Esophagus squamous epithelium (tissue), 5 donors: ENCODE data around the gene NOL4L. TPM values are rescaled to one million over a fixed set of nuclear protein-coding genes. Genes with fewer than 3 reads are reported as not detected.

Source experiments
- DNase-seq: peaks from one replicate; lab custom pipeline; 2025; lab: John Stamatoyannopoulos, UW
- H3K27ac ChIP-seq, 4 donors: fragments of 200-600 bp; sonication (generic); one replicate each; pipeline ENCODE4 v1.5.1; 2016 to 2019; ENCODE audit warnings: mild to moderate bottlenecking in 1 of 4
- H3K27me3 ChIP-seq, 4 donors: fragments of 200-600 bp; sonication (generic); 1 replicate in 3 of 4; 2 replicates in 1 of 4; pipeline versions ENCODE4 v1.5.1 to v1.6.0; 2017 to 2021; ENCODE audit warnings: antibody characterized with exemption in 1 of 4
- H3K36me3 ChIP-seq, 3 donors: fragments of 200-600 bp; sonication (generic); one replicate each; pipeline ENCODE4 v1.5.1; 2016 to 2019
- H3K4me1 ChIP-seq, 3 donors: fragments of 200-600 bp; sonication (generic); one replicate each; pipeline ENCODE4 v1.5.1; 2017 to 2019
- H3K4me3 ChIP-seq, 4 donors: fragments of 200-600 bp; sonication (generic); 1 replicate in 3 of 4; 2 replicates in 1 of 4; pipeline ENCODE4 v1.5.1; 2016 to 2019; ENCODE audit warnings: mild to moderate bottlenecking in 2 of 4, moderate library complexity in 1 of 4
- H3K9me3 ChIP-seq, 3 donors: fragments of 200-600 bp; sonication (generic); one replicate each; pipeline ENCODE4 v1.5.1; 2016 to 2019
- POLR2A ChIP-seq, 4 donors: fragments of 450-650 bp; IDR thresholded peaks; one replicate each; pipeline ENCODE4 v1.6.1; 2017; ENCODE audit warnings: antibody characterized with exemption in 4 of 4, mild to moderate bottlenecking in 4 of 4, moderate library complexity in 3 of 4
- WGBS, 2 donors: methylation state at CpG; one replicate each; pipeline ENCODE4 v1.1.5; 2018; 5-methylcytosine and 5-hydroxymethylcytosine counted together
- intact Hi-C: fragments of 100-400 bp; cut with DNase I; formaldehyde crosslinking; loops from one replicate; pipeline ENCODE4 v1.15.0; 2022
- total RNA-seq, 4 donors: library from RNA; depleted of rRNA; stranded (reverse); fragments of >200 nt; gene quantifications; one replicate each; pipeline ENCODE4 v1.1.0, GENCODE V29; 2016
- TF ChIP-seq, protein P1 (sequence below), 6 experiments: fragments of 450-650 bp in 4 of 6; fragments of 200-600 bp in 2 of 6; sonication (generic) in 2 of 6; IDR thresholded peaks; one replicate each; pipeline ENCODE4 v1.5.1; 2016 to 2019; ENCODE audit warnings: antibody characterized with exemption in 6 of 6, mild to moderate bottlenecking in 4 of 6, moderate library complexity in 4 of 6
- donor health status: DM: yes; HTN: yes; CAD: no.

The NOL4L gene
- total RNA-seq, 4 donors from 2014 or later = 1.5 to 5.1 (median 3.0) TPM

DNA sequence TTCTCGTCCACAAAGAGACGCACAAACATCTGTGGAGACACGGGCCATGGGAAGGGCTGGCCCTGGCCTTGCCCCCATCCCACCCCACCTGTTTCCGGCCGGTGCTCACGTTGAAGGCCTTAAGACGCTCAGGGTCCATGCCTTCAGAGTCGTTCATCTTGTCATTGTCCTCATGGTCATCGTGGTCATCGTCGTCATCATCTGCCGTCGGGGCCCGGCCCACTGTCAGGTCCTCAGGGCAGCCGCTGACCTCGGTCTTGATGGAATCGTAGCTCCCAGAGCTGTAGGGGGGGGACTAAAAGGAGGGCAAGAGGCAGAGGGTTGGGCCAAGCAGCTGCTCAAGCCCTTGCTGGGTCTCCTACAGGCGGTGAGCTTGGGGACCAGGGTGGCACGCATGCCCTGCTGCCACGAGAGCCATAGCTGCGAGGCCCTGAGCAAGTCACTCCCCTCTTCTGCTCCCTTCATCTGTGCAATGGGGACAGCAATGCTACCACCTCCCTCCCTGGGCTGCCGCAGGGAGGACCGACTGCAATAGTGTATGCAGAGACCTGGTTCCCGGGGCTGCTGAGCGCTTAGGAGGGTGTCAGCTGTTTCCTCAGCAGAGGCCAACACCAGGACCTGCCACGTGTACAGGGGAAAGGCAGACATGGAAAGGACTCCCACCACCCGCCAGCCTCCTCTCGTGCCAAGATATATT is 131.5 kb downstream of the NOL4L start:
- DNase-seq = no peak
- Histone ChIP-seq H3K36me3 (peaks cover 0 to 48% (median 5%) of the 10 kb centered on the region in 3 donors), H3K9me3 (no peaks in the 10 kb centered on the region), H3K27me3 (no peaks in the 10 kb centered on the region), H3K4me3 (no peak overlapping the region), H3K4me1 (peaks cover 10 to 46% (median 13%) of the 10 kb centered on the region in 3 donors), H3K27ac (no peak overlapping the region)
- intact Hi-C loops = no loop called here
- WGBS, 2 donors = 77 to 83% methylated on average over 11 to 14 of the region's 28 CpGs
- TF ChIP-seq POLR2A (IDR thresholded peaks at IDR 0.05) = no peak
- TF ChIP-seq, protein P1, sequence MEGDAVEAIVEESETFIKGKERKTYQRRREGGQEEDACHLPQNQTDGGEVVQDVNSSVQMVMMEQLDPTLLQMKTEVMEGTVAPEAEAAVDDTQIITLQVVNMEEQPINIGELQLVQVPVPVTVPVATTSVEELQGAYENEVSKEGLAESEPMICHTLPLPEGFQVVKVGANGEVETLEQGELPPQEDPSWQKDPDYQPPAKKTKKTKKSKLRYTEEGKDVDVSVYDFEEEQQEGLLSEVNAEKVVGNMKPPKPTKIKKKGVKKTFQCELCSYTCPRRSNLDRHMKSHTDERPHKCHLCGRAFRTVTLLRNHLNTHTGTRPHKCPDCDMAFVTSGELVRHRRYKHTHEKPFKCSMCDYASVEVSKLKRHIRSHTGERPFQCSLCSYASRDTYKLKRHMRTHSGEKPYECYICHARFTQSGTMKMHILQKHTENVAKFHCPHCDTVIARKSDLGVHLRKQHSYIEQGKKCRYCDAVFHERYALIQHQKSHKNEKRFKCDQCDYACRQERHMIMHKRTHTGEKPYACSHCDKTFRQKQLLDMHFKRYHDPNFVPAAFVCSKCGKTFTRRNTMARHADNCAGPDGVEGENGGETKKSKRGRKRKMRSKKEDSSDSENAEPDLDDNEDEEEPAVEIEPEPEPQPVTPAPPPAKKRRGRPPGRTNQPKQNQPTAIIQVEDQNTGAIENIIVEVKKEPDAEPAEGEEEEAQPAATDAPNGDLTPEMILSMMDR (IDR thresholded peaks at IDR 0.05) = no peak

- Histone ChIP-seq H3K4me1 (peaks cover 10 to 48% (median 13%) of the 10 kb centered on the region in 3 donors), H3K4me3 (no peak overlapping the region), H3K27me3 (no peaks in the 10 kb centered on the region), H3K36me3 (peaks cover 0 to 51% (median 5%) of the 10 kb centered on the region in 3 donors), H3K9me3 (no peaks in the 10 kb centered on the region), H3K27ac (no peak overlapping the region)
- TF ChIP-seq POLR2A (IDR thresholded peaks at IDR 0.05) = no peak
- TF ChIP-seq, protein P1 (IDR thresholded peaks at IDR 0.05) = no peak
- WGBS, 2 donors = 73% methylated on average over 3 to 7 of the region's 24 CpGs
- intact Hi-C loops = no loop called here
- DNase-seq = no peak
These were observed 132.2 kb downstream of the NOL4L start for GRCh38 chr20:32452776-32453466.

DNA sequence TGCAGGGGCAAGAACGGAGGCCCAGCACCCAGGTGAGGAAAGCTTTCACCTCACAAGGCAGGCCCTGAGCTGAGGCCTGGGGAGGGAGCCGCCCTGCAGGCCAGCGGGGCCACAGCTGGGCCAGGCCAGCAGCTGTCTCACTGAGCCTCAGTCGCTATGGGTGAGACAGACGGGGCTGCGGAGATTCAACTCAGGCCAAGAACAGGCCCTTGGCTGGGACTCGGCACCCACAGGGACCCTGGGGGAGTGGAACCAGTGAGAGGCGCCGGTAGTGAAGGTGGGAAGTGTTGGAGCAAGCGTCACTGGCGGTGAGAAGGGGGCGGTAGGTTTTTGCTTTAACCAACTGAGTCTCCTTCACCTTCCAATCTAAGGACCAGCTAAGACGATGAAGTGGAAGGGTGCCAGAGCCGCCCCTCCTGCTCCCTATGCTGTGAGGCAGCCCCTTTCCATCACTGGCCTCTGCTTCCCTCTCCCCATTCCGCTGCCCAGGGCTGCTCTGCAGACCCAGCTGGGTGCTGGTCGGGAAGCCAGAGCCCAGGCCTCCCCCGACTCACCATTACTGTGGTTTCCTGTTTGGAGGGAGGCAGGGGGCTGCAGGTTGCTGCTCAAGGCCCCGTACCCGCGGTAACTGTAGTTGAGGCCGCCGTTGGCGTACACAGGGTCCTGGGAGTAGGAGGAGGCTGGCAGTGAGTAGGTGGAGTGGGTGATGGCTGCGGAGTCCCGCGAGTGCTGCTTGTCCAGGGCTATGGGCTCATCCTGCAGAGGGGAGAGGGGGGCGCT is 133.3 kb downstream of the NOL4L start:
- no peak overlapping the region for H3K27ac ChIP-seq
- no peaks in the 10 kb centered on the region for H3K9me3 ChIP-seq
- peaks cover 0 to 58% (median 5%) of the 10 kb centered on the region in 3 donors for H3K36me3 ChIP-seq
- no peak overlapping the region for H3K4me3 ChIP-seq
- intact Hi-C loops = no loop called here
- H3K4me1 ChIP-seq = peaks cover 2 to 45% (median 4%) of the 10 kb centered on the region in 3 donors
- no peaks in the 10 kb centered on the region for H3K27me3 ChIP-seq
- no peak for DNase-seq
- 84 to 85% methylated on average over 9 to 13 of the region's 27 CpGs for WGBS, 2 donors
- TF ChIP-seq, protein P1 (IDR thresholded peaks at IDR 0.05) = no peak
- TF ChIP-seq POLR2A (IDR thresholded peaks at IDR 0.05) = no peak

DNA sequence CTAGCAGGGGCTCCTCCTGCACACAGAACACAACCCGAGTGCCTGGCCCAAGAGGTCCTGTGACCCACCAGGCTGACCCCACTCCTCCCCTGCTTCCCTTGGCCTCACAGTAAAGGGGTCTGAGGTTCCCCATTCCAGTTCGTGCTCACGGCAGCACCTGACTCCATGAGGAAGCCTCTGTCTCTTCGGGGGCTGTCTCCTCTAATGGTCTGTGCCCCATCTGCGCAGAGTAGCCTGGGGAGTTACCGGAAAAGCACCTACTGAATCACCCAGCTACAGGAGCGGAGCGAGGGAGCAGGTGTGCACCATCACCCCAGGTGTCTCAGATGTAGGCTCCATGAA is 133.8 kb downstream of the NOL4L start:
- no peaks in the 10 kb centered on the region for H3K9me3 ChIP-seq
- peaks cover 0 to 46% (median 1%) of the 10 kb centered on the region in 3 donors for H3K4me1 ChIP-seq
- H3K27me3 ChIP-seq = no peaks in the 10 kb centered on the region
- TF ChIP-seq, protein P1 (IDR thresholded peaks at IDR 0.05) = no peak
- TF ChIP-seq POLR2A (IDR thresholded peaks at IDR 0.05) = no peak
- no peak overlapping the region for H3K27ac ChIP-seq
- no CpG with 5 or more reads among the region's 8 CpGs for WGBS, 2 donors
- DNase-seq = no peak
- intact Hi-C loops = no loop called here
- no peak overlapping the region for H3K4me3 ChIP-seq
- H3K36me3 ChIP-seq = peaks cover 3 to 64% (median 5%) of the 10 kb centered on the region in 3 donors
